Natural killer cell (primary cell): ENCODE results near the gene COA5. TPM values are rescaled to one million over a fixed set of nuclear protein-coding genes. Genes with fewer than 3 reads are reported as not detected.

Experiments
- ATAC-seq, 3 donors: fragments of 150-1000 bp in 2 of 3; fragments of 200-7000 bp in 1 of 3; cut with Tn5 transposase; 1 replicate in 1 of 3; 2 replicates in 2 of 3; pipeline ENCODE4 v1.10.0; 2021; ENCODE audit warnings: mild to moderate bottlenecking in 2 of 3, moderate library complexity in 2 of 3
- DNase-seq, 2 donors: peaks; one replicate each; pipeline versions ENCODE4 v3.0.0 to v3.0.0-alpha.2; 2013 to 2021; ENCODE audit warnings: mixed read lengths in 1 of 2
- H3K27ac ChIP-seq: one replicate; pipeline ENCODE4 v1.5.1; 2013; ENCODE audit warnings: mild to moderate bottlenecking, low read length
- H3K27me3 ChIP-seq: one replicate; pipeline ENCODE4 v1.6.1; 2013; ENCODE audit warnings: low read length; ENCODE audit not compliant: control insufficient read depth, insufficient read depth
- H3K36me3 ChIP-seq: one replicate; pipeline ENCODE4 v1.6.1; 2013; ENCODE audit warnings: low read length; ENCODE audit not compliant: control insufficient read depth, insufficient read depth
- H3K4me1 ChIP-seq: one replicate; pipeline ENCODE4 v1.6.1; 2013; ENCODE audit warnings: low read length; ENCODE audit not compliant: control insufficient read depth, insufficient read depth
- H3K4me3 ChIP-seq: one replicate; pipeline ENCODE4 v1.5.1; 2013; ENCODE audit warnings: low read length
- H3K9me3 ChIP-seq: one replicate; pipeline ENCODE4 v1.6.1; 2013; ENCODE audit warnings: low read length; ENCODE audit not compliant: control insufficient read depth, insufficient read depth
- H3K27ac Mint-ChIP-seq, 2 donors: one replicate each; pipeline ENCODE4 v1.8.0; 2022; ENCODE audit warnings: mild to moderate bottlenecking in 2 of 2, mixed read lengths in 2 of 2, moderate library complexity in 1 of 2
- H3K27me3 Mint-ChIP-seq, 2 donors: one replicate each; pipeline ENCODE4 v1.8.0; 2022; ENCODE audit warnings: low read depth in 2 of 2, mixed read lengths in 2 of 2
- H3K36me3 Mint-ChIP-seq: one replicate; pipeline ENCODE4 v1.8.0; 2022; ENCODE audit warnings: mixed read lengths
- H3K4me1 Mint-ChIP-seq, 2 donors: one replicate each; pipeline ENCODE4 v1.8.0; 2022; ENCODE audit warnings: mixed read lengths in 2 of 2
- H3K4me3 Mint-ChIP-seq: one replicate; pipeline ENCODE4 v1.8.0; 2022; ENCODE audit warnings: mild to moderate bottlenecking, moderate library complexity, mixed read lengths
- H3K9me3 Mint-ChIP-seq, 2 donors: one replicate each; pipeline ENCODE4 v1.8.0; 2022; ENCODE audit warnings: mixed read lengths in 2 of 2
- CTCF ChIP-seq: fragments of 200-600 bp; IDR thresholded peaks from one replicate; pipeline ENCODE4 v1.8.0; 2022; ENCODE audit warnings: antibody characterized with exemption
- WGBS: methylation state at CpG from one replicate; pipeline ENCODE4 v1.1.7; 2013; ENCODE audit warnings: missing lambda C conversion rate; ENCODE audit not compliant: insufficient coverage; 5-methylcytosine and 5-hydroxymethylcytosine counted together
- intact Hi-C: fragments of 100-400 bp; cut with micrococcal nuclease; formaldehyde crosslinking; loops from one replicate; pipeline ENCODE4 v1.14.2; 2022
- total RNA-seq, 4 donors: library from RNA; stranded (reverse); fragments of 120-200 nt in 1 of 4; gene quantifications; one replicate each; pipeline versions ENCODE4 v1.2.3 to v1.2.4, GENCODE V29; 2013 to 2022

The COA5 gene
- total RNA-seq, 3 donors from 2014 or later (not counting 1 experiment from before 2014, with no cell fraction given), result 27.4 to 39.6 (median 36.1) TPM

DNA sequence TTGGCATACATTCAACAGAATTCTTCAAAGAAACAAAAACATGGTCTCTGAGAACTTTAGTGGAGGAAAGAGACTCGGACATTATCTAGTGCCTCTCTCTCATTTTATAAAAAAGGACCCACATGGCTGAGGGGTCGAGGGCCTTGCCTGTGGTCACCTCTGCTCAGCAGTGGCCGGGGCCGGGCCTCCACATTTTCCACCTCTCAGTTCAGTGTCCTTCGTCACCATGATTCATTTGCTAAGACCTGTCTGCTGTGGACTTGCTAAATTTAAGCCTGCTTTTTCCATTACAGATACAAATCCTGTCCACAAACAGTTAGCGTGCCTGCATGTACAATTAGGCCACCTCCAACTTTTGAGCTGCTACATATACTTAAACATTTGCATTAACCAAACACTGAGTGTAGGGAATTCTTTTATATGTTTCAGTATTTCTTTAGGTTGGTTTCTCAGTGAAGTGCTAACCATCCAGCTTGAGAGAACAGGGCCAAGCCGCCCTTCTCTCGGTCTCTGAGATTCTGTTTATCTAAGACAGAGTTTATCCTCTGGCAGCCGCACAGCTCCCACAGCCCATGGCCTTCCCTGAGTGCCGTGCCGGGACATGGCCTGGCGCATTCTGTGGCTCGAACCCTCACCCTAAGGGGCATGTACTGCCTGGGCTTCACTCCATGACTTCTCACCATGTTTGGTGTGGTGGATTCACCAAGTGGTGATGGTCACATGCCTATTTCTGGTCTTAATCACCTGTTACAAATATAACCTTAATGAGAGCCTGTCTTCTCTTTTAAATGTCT, 46.2 kb downstream of the COA5 start:
- peaks cover 12% of the 10 kb centered on the region for H3K36me3 Mint-ChIP-seq
- H3K27me3 ChIP-seq, result no peaks in the 10 kb centered on the region
- H3K27me3 Mint-ChIP-seq, result no peaks in the 10 kb centered on the region
- no peak overlapping the region for H3K4me3 Mint-ChIP-seq
- H3K4me3 ChIP-seq, result no peak overlapping the region
- no peaks in the 10 kb centered on the region for H3K9me3 ChIP-seq
- peak overlapping the region; percentile 4 to 85 for H3K27ac Mint-ChIP-seq
- no peak for TF ChIP-seq CTCF
- WGBS, result 92% methylated on average over 13 of the region's 13 CpGs
- H3K9me3 Mint-ChIP-seq, result no peaks in the 10 kb centered on the region
- no peak for ATAC-seq
- DNase-seq, result no peak
- peaks cover 85% of the 10 kb centered on the region for H3K36me3 ChIP-seq
- peaks cover 20% of the 10 kb centered on the region for H3K4me1 ChIP-seq
- peaks cover 34 to 41% of the 10 kb centered on the region in 2 donors for H3K4me1 Mint-ChIP-seq
- intact Hi-C loops, result no loop called here
- no peak overlapping the region for H3K27ac ChIP-seq

DNA sequence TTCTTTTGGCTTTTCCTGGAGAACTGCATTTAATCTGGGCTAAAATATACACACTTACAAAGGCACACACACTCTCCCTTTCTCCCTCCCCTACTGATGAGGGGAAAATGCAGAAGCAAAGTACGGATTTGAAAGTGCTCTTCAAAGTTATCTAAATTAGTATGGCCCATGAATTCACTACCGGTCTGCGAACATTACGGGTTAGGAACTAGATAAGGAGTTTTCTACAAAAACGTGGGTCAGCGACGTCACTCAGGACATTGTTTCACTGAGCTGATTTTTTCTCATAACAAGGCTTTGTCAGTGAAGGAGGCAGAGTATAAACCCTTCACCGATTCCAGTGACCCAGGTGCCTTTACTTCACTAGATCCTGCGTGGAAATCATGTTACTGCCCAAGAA, 47.3 kb downstream of the COA5 start:
- H3K36me3 Mint-ChIP-seq, result peaks cover 5% of the 10 kb centered on the region
- no peaks in the 10 kb centered on the region for H3K27me3 Mint-ChIP-seq
- ATAC-seq (no peak), DNase-seq (no peak)
- no peaks in the 10 kb centered on the region for H3K27me3 ChIP-seq
- no peaks in the 10 kb centered on the region for H3K9me3 Mint-ChIP-seq
- H3K36me3 ChIP-seq, result peaks cover 83% of the 10 kb centered on the region
- 98% methylated on average over 9 of the region's 9 CpGs for WGBS
- H3K4me3 ChIP-seq, result no peak overlapping the region
- H3K9me3 ChIP-seq, result no peaks in the 10 kb centered on the region
- H3K27ac Mint-ChIP-seq, result peak overlapping the region; percentile 82 to 85
- no peak overlapping the region for H3K4me3 Mint-ChIP-seq
- H3K4me1 ChIP-seq, result peaks cover 26% of the 10 kb centered on the region
- no peak overlapping the region for H3K27ac ChIP-seq
- peaks cover 31 to 38% of the 10 kb centered on the region in 2 donors for H3K4me1 Mint-ChIP-seq
- intact Hi-C loops, result no loop called here
- TF ChIP-seq CTCF, result no peak

- no peak overlapping the region for H3K4me3 ChIP-seq
- Mint-ChIP-seq H3K4me3 (peak overlapping the region; percentile 65), H3K9me3 (no peaks in the 10 kb centered on the region), H3K27ac (peak overlapping the region; percentile 82 to 85), H3K4me1 (peaks cover 38 to 44% of the 10 kb centered on the region in 2 donors), H3K36me3 (peaks cover 9% of the 10 kb centered on the region), H3K27me3 (no peaks in the 10 kb centered on the region)
- ATAC-seq, result peak in 2 of 3 donors; percentile 23 to 33
- H3K9me3 ChIP-seq, result no peaks in the 10 kb centered on the region
- no peak for DNase-seq
- TF ChIP-seq CTCF, result no peak
- intact Hi-C loops, result no loop called here
- no peak overlapping the region for H3K27ac ChIP-seq
- WGBS, result 91% methylated on average over 9 of the region's 9 CpGs
- peaks cover 83% of the 10 kb centered on the region for H3K36me3 ChIP-seq
- H3K27me3 ChIP-seq, result no peaks in the 10 kb centered on the region
- H3K4me1 ChIP-seq, result peaks cover 30% of the 10 kb centered on the region
Observed at GRCh38 chr2:98560256-98560771, 48.0 kb downstream of the COA5 start.
